Measurements from ENCODE around the gene SGK1.
"Not testable (repeated sequence)": the region's sequence is repeated elsewhere in the genome, so short reads cannot be mapped to it uniquely, and the experiment has no call there.

Gene SGK1

GRCh38 chr6:134182528-134182927 is 135.4 kb downstream of the SGK1 start:
- DNase-seq, result no peak

GRCh38 chr6:134181726-134182125 is 136.2 kb downstream of the SGK1 start:
- not testable (repeated sequence) for DNase-seq

- not testable (repeated sequence) for DNase-seq
Measured at GRCh38 chr6:134181251-134181650, 136.7 kb downstream of the SGK1 start.

GRCh38 chr6:134180540-134180939 is 137.4 kb downstream of the SGK1 start:
- not testable (repeated sequence) for DNase-seq

- DNase-seq, result no peak
Measured at GRCh38 chr6:134178161-134179044, 139.5 kb downstream of the SGK1 start.

- DNase-seq, result no peak
Measured at GRCh38 chr6:134177753-134178160, 140.2 kb downstream of the SGK1 start.

- DNase-seq, result no peak
Measured at GRCh38 chr6:134177236-134177635, 140.7 kb downstream of the SGK1 start.

GRCh38 chr6:134176264-134176975 is 141.5 kb downstream of the SGK1 start:
- no peak for DNase-seq

- no peak for DNase-seq
Measured at GRCh38 chr6:134175532-134176263, 142.2 kb downstream of the SGK1 start.

- DNase-seq, result peak; percentile 86
Measured at GRCh38 chr6:134174672-134175531, 143.0 kb downstream of the SGK1 start.

GRCh38 chr6:134173936-134174671 is 143.8 kb downstream of the SGK1 start:
- DNase-seq, result peak; percentile 73

- DNase-seq, result no peak
Measured at GRCh38 chr6:134173366-134173725, 144.6 kb downstream of the SGK1 start.

GRCh38 chr6:134172706-134173365 is 145.1 kb downstream of the SGK1 start:
- DNase-seq, result no peak

GRCh38 chr6:134172020-134172705 is 145.7 kb downstream of the SGK1 start:
- no peak for DNase-seq

GRCh38 chr6:134171517-134171916 is 146.4 kb downstream of the SGK1 start:
- DNase-seq, result no peak

- no peak for DNase-seq
Measured at GRCh38 chr6:134170844-134171243, 147.1 kb downstream of the SGK1 start.

- DNase-seq, result no peak
Measured at GRCh38 chr6:134169871-134170486, 147.9 kb downstream of the SGK1 start.

GRCh38 chr6:134168590-134169208 is 149.2 kb downstream of the SGK1 start:
- DNase-seq, result no peak

GRCh38 chr6:134166511-134167261 is 151.2 kb downstream of the SGK1 start:
- no peak for DNase-seq
